ENCODE results near the gene INPP5E.

The INPP5E gene

GRCh38 chr9:136439481-136440408, at the start of gene INPP5E:
Gene INPP5E (minus strand): TSS chr9:136439845. CDS start chr9:136439419, 426 bp downstream.
- DNase-seq: peak in 1 of 2 experiments; percentile 38

GRCh38 chr9:136488247-136489214, 48.9 kb upstream of the INPP5E start:
- DNase-seq: peak in 1 of 2 experiments; percentile 27

- DNase-seq: no peak
These were observed 48.0 kb upstream of the INPP5E start for GRCh38 chr9:136487672-136488071.

GRCh38 chr9:136486823-136487620, 47.4 kb upstream of the INPP5E start:
- no peak for DNase-seq

- no peak for DNase-seq
These were observed 46.5 kb upstream of the INPP5E start for GRCh38 chr9:136486131-136486530.

GRCh38 chr9:136485049-136486045, 45.7 kb upstream of the INPP5E start:
- peak in 1 of 2 experiments; percentile 79 for DNase-seq

- DNase-seq: peak in 1 of 2 experiments; percentile 27
These were observed 44.8 kb upstream of the INPP5E start for GRCh38 chr9:136484153-136485048.

- peak; percentile 80 to 92 for DNase-seq
These were observed 44.0 kb upstream of the INPP5E start for GRCh38 chr9:136483589-136484152.

GRCh38 chr9:136482793-136483588, 43.3 kb upstream of the INPP5E start, which contains the start of gene SEC16A:
Gene SEC16A (minus strand): TSS chr9:136483040. CDS start chr9:136477615, 5,425 bp downstream.
- peak; percentile 87 to 99 for DNase-seq

GRCh38 chr9:136482046-136482792, 42.6 kb upstream of the INPP5E start:
- DNase-seq: peak in 1 of 2 experiments; percentile 63

GRCh38 chr9:136481558-136481957, 41.9 kb upstream of the INPP5E start:
- DNase-seq: no peak

- DNase-seq: no peak
These were observed 36.9 kb upstream of the INPP5E start for GRCh38 chr9:136476369-136477150.

GRCh38 chr9:136474974-136475865, 35.6 kb upstream of the INPP5E start:
- no peak for DNase-seq

- DNase-seq: no peak
These were observed 34.5 kb upstream of the INPP5E start for GRCh38 chr9:136474021-136474640.

GRCh38 chr9:136473354-136473721, 33.7 kb upstream of the INPP5E start:
- no peak for DNase-seq
